H1 (cell line): ENCODE results near the gene LDLR. TPM values are rescaled to one million over a fixed set of nuclear protein-coding genes. Genes with fewer than 3 reads are reported as not detected.

Experiments used
- CTCF ChIA-PET: fragments of 300-600 bp; sonication (Branson Sonifier 250); formaldehyde crosslinking; loops from one replicate; lab custom pipeline; 2021; ENCODE audit not compliant: partially characterized antibody; lab: Charles Lee
- POLR2A ChIA-PET: fragments of 300-600 bp; sonication (Branson Sonifier 250); formaldehyde crosslinking; loops from one replicate; lab custom pipeline; 2021; ENCODE audit warnings: inconsistent platforms; ENCODE audit not compliant: partially characterized antibody; lab: Charles Lee
- DNase-seq, 2 experiments: peaks; one replicate each; pipeline versions ENCODE4 v3.0.0 to v3.0.0-alpha.2; 2010 to 2022; ENCODE audit warnings: low spot score in 2 of 2, low read depth in 1 of 2, mixed read lengths in 1 of 2
- FAIRE-seq: peaks from 2 replicates; lab custom pipeline; 2011; peaks lifted over from hg19 to GRCh38; lab: Jason Lieb, UNC
- H2AFZ ChIP-seq: 2 replicates; pipeline ENCODE4 v1.8.1; 2012; ENCODE audit warnings: low read length, inconsistent platforms
- H2AK5ac ChIP-seq: 2 replicates; pipeline ENCODE4 v1.6.1; 2013; ENCODE audit warnings: low read depth, low read length
- H2BK120ac ChIP-seq: replicated peaks from 2 replicates; pipeline ENCODE3; 2013; ENCODE audit warnings: low read depth, low read length, inconsistent platforms
- H2BK12ac ChIP-seq: 2 replicates; pipeline ENCODE4 v1.6.1; 2013; ENCODE audit warnings: low read depth, low read length
- H2BK15ac ChIP-seq: 2 replicates; pipeline ENCODE4 v1.6.1; 2013; ENCODE audit warnings: low read length
- H2BK20ac ChIP-seq: 2 replicates; pipeline ENCODE4 v1.6.1; 2013; ENCODE audit warnings: low read length
- H2BK5ac ChIP-seq: 2 replicates; pipeline ENCODE4 v1.6.1; 2013; ENCODE audit warnings: low read depth, low read length
- H3K14ac ChIP-seq: 2 replicates; pipeline ENCODE4 v1.6.1; 2013; ENCODE audit warnings: inconsistent platforms; ENCODE audit not compliant: insufficient read length
- H3K18ac ChIP-seq: 2 replicates; pipeline ENCODE4 v1.6.1; 2013; ENCODE audit warnings: low read length; ENCODE audit errors: extremely low read depth
- H3K23ac ChIP-seq: 2 replicates; pipeline ENCODE4 v1.6.1; 2013; ENCODE audit warnings: inconsistent platforms; ENCODE audit not compliant: insufficient read length
- H3K23me2 ChIP-seq: 2 replicates; pipeline ENCODE4 v1.6.1; 2013; ENCODE audit warnings: low read depth, low read length
- H3K27ac ChIP-seq: 2 replicates; pipeline ENCODE4 v1.6.1; 2011; ENCODE audit warnings: low read depth, low read length, inconsistent platforms
- H3K27me3 ChIP-seq, 4 experiments: replicated peaks in 1 of 4; 1 replicate in 1 of 4; 2 replicates in 3 of 4; pipeline versions ENCODE4 v1.6.1 to v1.8.1; 2011 to 2013; ENCODE audit warnings: low read length in 3 of 4, mild to moderate bottlenecking in 3 of 4, inconsistent platforms in 2 of 4, mixed read lengths in 2 of 4, moderate library complexity in 1 of 4; ENCODE audit not compliant: control insufficient read depth in 3 of 4, insufficient read depth in 3 of 4; ENCODE audit errors: extremely low read depth in 1 of 4
- H3K36me3 ChIP-seq, 4 experiments: 2 replicates each; pipeline versions ENCODE4 v1.6.1 to v1.8.1; 2011 to 2013; ENCODE audit warnings: mild to moderate bottlenecking in 4 of 4, low read length in 3 of 4, moderate library complexity in 2 of 4, control low read depth in 1 of 4, inconsistent platforms in 1 of 4; ENCODE audit not compliant: insufficient read depth in 4 of 4, control insufficient read depth in 2 of 4
- H3K4ac ChIP-seq: replicated peaks from 2 replicates; pipeline ENCODE3; 2013; ENCODE audit warnings: low read length, low read depth, mixed read lengths, inconsistent platforms; ENCODE audit not compliant: insufficient read length
- H3K4me1 ChIP-seq, 4 experiments: replicated peaks in 1 of 4; 1 replicate in 1 of 4; 2 replicates in 3 of 4; pipeline versions ENCODE4 v1.6.1 to v1.8.1; 2011 to 2013; ENCODE audit warnings: low read length in 3 of 4, inconsistent platforms in 2 of 4, mixed read lengths in 1 of 4; ENCODE audit not compliant: insufficient read depth in 4 of 4, control insufficient read depth in 3 of 4
- H3K4me2 ChIP-seq, 2 experiments: 2 replicates each; pipeline versions ENCODE4 v1.6.1 to v1.8.1; 2011 to 2013; ENCODE audit warnings: low read depth in 2 of 2, low read length in 2 of 2, control low read depth in 1 of 2, inconsistent platforms in 1 of 2, mild to moderate bottlenecking in 1 of 2; ENCODE audit not compliant: insufficient read depth in 1 of 2
- H3K4me3 ChIP-seq, 4 experiments: fragments of 200-600, 300-600 bp in 1 of 4; sonication (generic), shearing (Covaris generic), sonication (Bioruptor Twin) in 1 of 4; 2 replicates each; pipeline versions ENCODE4 v1.5.1 to v1.8.1; 2011 to 2016; ENCODE audit warnings: low read length in 4 of 4, low read depth in 3 of 4, control low read depth in 2 of 4, inconsistent platforms in 2 of 4, mild to moderate bottlenecking in 2 of 4, mixed read lengths in 1 of 4, moderate library complexity in 1 of 4; ENCODE audit not compliant: insufficient read depth in 2 of 4; ENCODE audit errors: extremely low read depth in 1 of 4
- H3K56ac ChIP-seq: replicated peaks from 2 replicates; pipeline ENCODE3; 2013; ENCODE audit warnings: low read depth, mild to moderate bottlenecking, mixed read lengths, low read length, inconsistent platforms; ENCODE audit not compliant: insufficient read length
- H3K79me1 ChIP-seq: 2 replicates; pipeline ENCODE4 v1.6.1; 2013; ENCODE audit warnings: low read depth, low read length, control low read depth
- H3K79me2 ChIP-seq, 2 experiments: 2 replicates each; pipeline versions ENCODE4 v1.6.1 to v1.8.1; 2012 to 2013; ENCODE audit warnings: low read length in 2 of 2, mild to moderate bottlenecking in 2 of 2, inconsistent platforms in 1 of 2; ENCODE audit not compliant: insufficient read depth in 2 of 2, control insufficient read depth in 1 of 2
- H3K9ac ChIP-seq, 4 experiments: replicated peaks in 1 of 4; 1 replicate in 1 of 4; 2 replicates in 3 of 4; pipeline versions ENCODE4 v1.6.1 to v1.8.1; 2011 to 2013; ENCODE audit warnings: low read depth in 3 of 4, low read length in 3 of 4, control low read depth in 2 of 4, mild to moderate bottlenecking in 2 of 4, moderate library complexity in 2 of 4, inconsistent platforms in 1 of 4; ENCODE audit errors: extremely low read depth in 1 of 4
- H3K9me3 ChIP-seq, 2 experiments: 2 replicates each; pipeline versions ENCODE4 v1.6.1 to v1.8.1; 2012 to 2013; ENCODE audit warnings: mild to moderate bottlenecking in 2 of 2, moderate library complexity in 2 of 2, control low read depth in 1 of 2, inconsistent platforms in 1 of 2, low read depth in 1 of 2, low read length in 1 of 2, mixed read lengths in 1 of 2; ENCODE audit not compliant: insufficient read depth in 2 of 2
- H4K20me1 ChIP-seq, 2 experiments: replicated peaks in 1 of 2; 2 replicates each; pipeline versions ENCODE3 to v1.8.1; 2011 to 2013; ENCODE audit warnings: inconsistent platforms in 2 of 2, low read length in 2 of 2, mild to moderate bottlenecking in 1 of 2; ENCODE audit not compliant: insufficient read depth in 2 of 2, control insufficient read depth in 1 of 2
- H4K5ac ChIP-seq: 2 replicates; pipeline ENCODE4 v1.6.1; 2013; ENCODE audit warnings: low read length, low read depth, mixed read lengths, inconsistent platforms; ENCODE audit not compliant: insufficient read length
- H4K8ac ChIP-seq: 2 replicates; pipeline ENCODE4 v1.8.0; 2013; ENCODE audit warnings: mild to moderate bottlenecking, moderate library complexity, low read length, inconsistent platforms; ENCODE audit not compliant: insufficient read depth; ENCODE audit errors: extremely low read depth
- H4K91ac ChIP-seq: replicated peaks from 2 replicates; pipeline ENCODE3; 2013; ENCODE audit warnings: low read length, mixed read lengths, inconsistent platforms; ENCODE audit not compliant: insufficient read length
- WGBS, 2 experiments: shearing (Covaris generic) in 1 of 2; methylation state at CpG; one replicate each; pipeline versions ENCODE4 v1.1.6 to v1.1.7; 2013 to 2015; ENCODE audit warnings: low lambda C conversion rate in 2 of 2, mixed read lengths in 2 of 2, inconsistent platforms in 1 of 2, low coverage in 1 of 2, missing lambda C conversion rate in 1 of 2; ENCODE audit not compliant: insufficient replicate concordance in 2 of 2, insufficient coverage in 1 of 2, insufficient read length in 1 of 2; ENCODE audit errors: extremely low coverage in 1 of 2, missing lambda C conversion rate in 1 of 2; 5-methylcytosine and 5-hydroxymethylcytosine counted together
- polyA plus RNA-seq, 7 experiments: library from polyadenylated mRNA; depleted of rRNA in 3 of 7; stranded (reverse) in 5 of 7; unstranded in 2 of 7; fragments of >200 nt in 5 of 7; fragments of 200-250 nt in 2 of 7; gene quantifications; 1 replicate in 5 of 7; 2 replicates in 1 of 7; 4 replicates in 1 of 7; pipeline versions ENCODE4 v1.2.1 to v1.2.3, GENCODE V29; 2011 to 2013; ENCODE audit warnings: missing spikeins in 2 of 7, mixed read lengths in 2 of 7
- total RNA-seq: library from RNA; stranded (reverse); fragmentation: NEBNext Ultra II Directional; extraction: Animal tissue kit (Norgen Biotek cat#: 25700); gene quantifications from 2 replicates; pipeline ENCODE4 v1.2.1, GENCODE V29; 2021

Gene LDLR
- total and polyA plus RNA-seq, 2 of the 8 experiments (the other 6 are each of a cell fraction or from before 2014, with no cell fraction given): 70.1 to 118 TPM

DNA sequence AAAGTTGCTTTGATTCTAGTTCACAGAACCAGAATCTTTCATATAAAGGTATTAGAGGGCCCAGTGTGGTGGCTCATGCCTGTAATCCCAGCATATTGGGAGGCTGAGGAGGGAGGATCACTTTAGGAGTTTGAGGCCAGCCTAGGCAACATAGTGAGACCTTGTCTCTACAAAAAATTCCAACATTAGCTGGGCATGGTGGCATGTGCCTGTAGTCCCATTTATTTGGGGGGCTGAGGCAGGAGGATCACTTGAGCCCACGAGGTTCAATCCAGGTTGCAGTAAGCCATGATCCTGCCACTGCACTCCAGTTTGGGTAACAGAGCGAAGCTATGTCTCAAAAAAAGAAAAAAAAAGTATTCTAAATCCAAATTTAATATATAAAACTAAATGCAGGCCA, 9.1 kb downstream of the LDLR start:
- H2BK5ac ChIP-seq: no peak overlapping the region; the same call in 1 of the 2 replicates
- no peak overlapping the region for H3K56ac ChIP-seq
- no peak overlapping the region for H2BK15ac ChIP-seq
- no peak overlapping the region for H4K8ac ChIP-seq
- CTCF ChIA-PET: no interaction called here
- peaks cover 29 to 89% (median 49%) of the 10 kb centered on the region in 4 experiments for H3K36me3 ChIP-seq
- no peak overlapping the region for H4K5ac ChIP-seq
- no peak overlapping the region for H3K9ac ChIP-seq
- whole genome bisulfite sequencing, 2 experiments: 93% methylated on average over 2 of the region's 2 CpGs; no CpG with 5 or more reads in 1 of the 2 experiments
- H3K4me1 ChIP-seq: peaks cover 0 to 7% (median under 1%) of the 10 kb centered on the region in 4 experiments; a peak in 3 of 7 replicates
- H2BK120ac ChIP-seq: no peak overlapping the region
- FAIRE-seq (no peak), DNase-seq (no peak)
- no peak overlapping the region for H4K91ac ChIP-seq
- peaks cover 27 to 40% of the 10 kb centered on the region in 2 experiments for H4K20me1 ChIP-seq
- H3K27ac ChIP-seq: no peak overlapping the region
- POLR2A ChIA-PET: no interaction called here
- H2BK12ac ChIP-seq: no peak overlapping the region
- H3K4me3 ChIP-seq: no peak overlapping the region
- H3K4ac ChIP-seq: no peak overlapping the region
- H3K79me1 ChIP-seq: peaks cover 7% of the 10 kb centered on the region
- no peak overlapping the region for H2AFZ ChIP-seq
- H3K18ac ChIP-seq: no peak overlapping the region
- no peaks in the 10 kb centered on the region for H3K27me3 ChIP-seq
- peaks cover 27 to 81% of the 10 kb centered on the region in 2 experiments for H3K79me2 ChIP-seq
- H3K14ac ChIP-seq: no peak overlapping the region
- H3K4me2 ChIP-seq: no peak overlapping the region
- H3K23me2 ChIP-seq: no peaks in the 10 kb centered on the region
- no peak overlapping the region for H3K23ac ChIP-seq
- H2BK20ac ChIP-seq: no peak overlapping the region
- no peaks in the 10 kb centered on the region for H3K9me3 ChIP-seq
- no peak overlapping the region for H2AK5ac ChIP-seq
